DOHH2 (cell line): ENCODE data around the gene CHPF.

Source experiments
- H3F3A ChIP-seq: fragments of 200-600 bp; sonication (generic), shearing (Covaris generic); 2 replicates; pipeline ENCODE4 v1.6.0; 2016; ENCODE audit warnings: antibody characterized with exemption, mild to moderate bottlenecking; ENCODE audit not compliant: control insufficient read depth, insufficient read depth
- H3K27ac ChIP-seq: fragments of 200-600 bp; sonication (generic); 2 replicates; pipeline ENCODE4 v1.5.1; 2014; ENCODE audit warnings: low read depth, mild to moderate bottlenecking, low read length, moderate library complexity
- H3K27me3 ChIP-seq: fragments of 200-600 bp; sonication (generic); 2 replicates; pipeline ENCODE4 v1.6.1; 2014; ENCODE audit warnings: mild to moderate bottlenecking, low read length, mixed read lengths; ENCODE audit not compliant: control insufficient read depth
- H3K36me3 ChIP-seq: fragments of 200-600 bp; sonication (generic); 2 replicates; pipeline ENCODE4 v1.6.1; 2014; ENCODE audit warnings: mild to moderate bottlenecking, low read length, moderate library complexity, mixed read lengths; ENCODE audit not compliant: control insufficient read depth
- H3K4me1 ChIP-seq: fragments of 200-600 bp; sonication (generic); 2 replicates; pipeline ENCODE4 v1.6.1; 2014; ENCODE audit warnings: mild to moderate bottlenecking, low read length, mixed read lengths; ENCODE audit not compliant: control insufficient read depth
- H3K4me2 ChIP-seq: fragments of 200-600 bp; sonication (generic); 2 replicates; pipeline ENCODE4 v1.6.0; 2014; ENCODE audit warnings: mild to moderate bottlenecking, low read length, moderate library complexity
- H3K4me3 ChIP-seq: fragments of 200-600 bp; sonication (generic); 2 replicates; pipeline ENCODE4 v1.5.1; 2014; ENCODE audit warnings: mild to moderate bottlenecking, low read length, mixed read lengths
- H3K79me2 ChIP-seq: fragments of 200-600 bp; sonication (generic); 2 replicates; pipeline ENCODE4 v1.6.1; 2014; ENCODE audit warnings: mild to moderate bottlenecking, low read length, mixed read lengths; ENCODE audit not compliant: control insufficient read depth
- H3K9me2 ChIP-seq: fragments of 200-600 bp; sonication (generic); replicated peaks from 2 replicates; pipeline ENCODE4 v1.6.1; 2014; ENCODE audit warnings: mild to moderate bottlenecking, low read length, mixed read lengths; ENCODE audit not compliant: control insufficient read depth
- H3K9me3 ChIP-seq: fragments of 200-600 bp; sonication (generic); 2 replicates; pipeline ENCODE4 v1.6.1; 2014; ENCODE audit warnings: antibody characterized with exemption, low read length, mixed read lengths; ENCODE audit not compliant: control insufficient read depth, insufficient read depth
- H4K20me1 ChIP-seq: fragments of 200-600 bp; sonication (generic); 2 replicates; pipeline ENCODE4 v1.6.0; 2014; ENCODE audit warnings: low read depth, mild to moderate bottlenecking, antibody characterized with exemption, low read length, moderate library complexity; ENCODE audit not compliant: control insufficient read depth, insufficient read depth
- EZH2phosphoT487 ChIP-seq: fragments of 200-600 bp; sonication (generic); IDR thresholded peaks from 2 replicates; pipeline ENCODE4 v1.6.1; 2017; ENCODE audit warnings: borderline replicate concordance, mild to moderate bottlenecking, antibody characterized with exemption, low read length, moderate library complexity, mixed read lengths
- TF ChIP-seq, protein P1 (sequence below): fragments of 200-600 bp; sonication (generic); IDR thresholded peaks from one replicate; pipeline ENCODE4 v1.5.1; 2014; ENCODE audit warnings: antibody characterized with exemption, mild to moderate bottlenecking, low read depth, low read length; ENCODE audit not compliant: poor library complexity, severe bottlenecking

The CHPF gene

DNA sequence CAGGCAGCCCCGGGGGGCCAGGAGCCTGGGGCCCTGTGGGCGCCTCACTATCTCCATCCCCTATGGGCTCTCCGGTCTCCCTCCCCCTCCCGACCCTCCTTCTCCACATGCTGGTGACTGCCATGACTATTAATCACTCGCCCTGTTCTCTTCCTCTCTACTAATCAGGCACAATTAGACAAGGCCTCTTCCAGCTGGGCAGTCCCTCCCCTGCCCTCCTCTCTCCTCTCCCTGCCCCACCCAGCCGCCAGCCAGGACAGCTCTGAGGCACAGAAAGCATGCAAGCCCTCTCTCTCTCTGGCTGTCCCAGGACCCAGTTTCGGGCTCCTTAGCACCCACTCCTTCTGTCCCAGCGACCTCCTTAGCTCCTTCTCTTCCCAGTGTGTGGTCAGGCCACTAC, 23.5 kb downstream of the CHPF start:
- H3K4me2 ChIP-seq = no peak overlapping the region
- H3K27me3 ChIP-seq = peaks cover 73% of the 10 kb centered on the region
- H3F3A ChIP-seq = no peaks in the 10 kb centered on the region
- no peaks in the 10 kb centered on the region for H3K36me3 ChIP-seq
- H3K27ac ChIP-seq = no peak overlapping the region
- H4K20me1 ChIP-seq = no peaks in the 10 kb centered on the region
- H3K4me1 ChIP-seq = no peaks in the 10 kb centered on the region
- no peak overlapping the region for H3K4me3 ChIP-seq
- TF ChIP-seq EZH2phosphoT487 = no peak
- TF ChIP-seq, protein P1, sequence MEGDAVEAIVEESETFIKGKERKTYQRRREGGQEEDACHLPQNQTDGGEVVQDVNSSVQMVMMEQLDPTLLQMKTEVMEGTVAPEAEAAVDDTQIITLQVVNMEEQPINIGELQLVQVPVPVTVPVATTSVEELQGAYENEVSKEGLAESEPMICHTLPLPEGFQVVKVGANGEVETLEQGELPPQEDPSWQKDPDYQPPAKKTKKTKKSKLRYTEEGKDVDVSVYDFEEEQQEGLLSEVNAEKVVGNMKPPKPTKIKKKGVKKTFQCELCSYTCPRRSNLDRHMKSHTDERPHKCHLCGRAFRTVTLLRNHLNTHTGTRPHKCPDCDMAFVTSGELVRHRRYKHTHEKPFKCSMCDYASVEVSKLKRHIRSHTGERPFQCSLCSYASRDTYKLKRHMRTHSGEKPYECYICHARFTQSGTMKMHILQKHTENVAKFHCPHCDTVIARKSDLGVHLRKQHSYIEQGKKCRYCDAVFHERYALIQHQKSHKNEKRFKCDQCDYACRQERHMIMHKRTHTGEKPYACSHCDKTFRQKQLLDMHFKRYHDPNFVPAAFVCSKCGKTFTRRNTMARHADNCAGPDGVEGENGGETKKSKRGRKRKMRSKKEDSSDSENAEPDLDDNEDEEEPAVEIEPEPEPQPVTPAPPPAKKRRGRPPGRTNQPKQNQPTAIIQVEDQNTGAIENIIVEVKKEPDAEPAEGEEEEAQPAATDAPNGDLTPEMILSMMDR = no peak
- H3K9me2 ChIP-seq = no peaks in the 10 kb centered on the region
- no peaks in the 10 kb centered on the region for H3K79me2 ChIP-seq
- H3K9me3 ChIP-seq = no peaks in the 10 kb centered on the region

DNA sequence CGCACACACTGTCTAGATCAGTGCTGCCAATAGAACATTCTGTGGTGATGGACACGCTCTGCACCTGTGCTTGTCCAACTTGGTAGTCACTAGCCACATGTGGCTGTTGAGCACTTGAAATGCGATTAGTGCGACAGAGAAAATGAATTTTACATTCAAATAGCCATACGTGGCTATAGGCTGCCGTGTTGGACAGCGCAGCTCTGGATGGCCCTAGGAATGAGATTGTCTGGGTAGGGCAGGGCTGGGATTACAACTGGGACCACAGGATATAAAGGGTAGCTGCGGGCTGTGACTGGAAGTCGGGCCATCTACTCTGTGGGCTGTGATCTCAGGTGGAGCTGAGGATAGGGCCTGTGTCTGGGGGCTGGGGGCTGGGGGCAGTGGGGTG, 24.1 kb downstream of the CHPF start:
- Histone ChIP-seq H3K4me1 (no peaks in the 10 kb centered on the region), H4K20me1 (no peaks in the 10 kb centered on the region), H3K4me3 (no peak overlapping the region), H3K27ac (no peak overlapping the region), H3F3A (no peaks in the 10 kb centered on the region), H3K79me2 (no peaks in the 10 kb centered on the region), H3K4me2 (no peak overlapping the region), H3K27me3 (peaks cover 72% of the 10 kb centered on the region), H3K9me3 (no peaks in the 10 kb centered on the region), H3K36me3 (no peaks in the 10 kb centered on the region), H3K9me2 (no peaks in the 10 kb centered on the region)
- TF ChIP-seq EZH2phosphoT487 = no peak
- TF ChIP-seq, protein P1 = no peak

DNA sequence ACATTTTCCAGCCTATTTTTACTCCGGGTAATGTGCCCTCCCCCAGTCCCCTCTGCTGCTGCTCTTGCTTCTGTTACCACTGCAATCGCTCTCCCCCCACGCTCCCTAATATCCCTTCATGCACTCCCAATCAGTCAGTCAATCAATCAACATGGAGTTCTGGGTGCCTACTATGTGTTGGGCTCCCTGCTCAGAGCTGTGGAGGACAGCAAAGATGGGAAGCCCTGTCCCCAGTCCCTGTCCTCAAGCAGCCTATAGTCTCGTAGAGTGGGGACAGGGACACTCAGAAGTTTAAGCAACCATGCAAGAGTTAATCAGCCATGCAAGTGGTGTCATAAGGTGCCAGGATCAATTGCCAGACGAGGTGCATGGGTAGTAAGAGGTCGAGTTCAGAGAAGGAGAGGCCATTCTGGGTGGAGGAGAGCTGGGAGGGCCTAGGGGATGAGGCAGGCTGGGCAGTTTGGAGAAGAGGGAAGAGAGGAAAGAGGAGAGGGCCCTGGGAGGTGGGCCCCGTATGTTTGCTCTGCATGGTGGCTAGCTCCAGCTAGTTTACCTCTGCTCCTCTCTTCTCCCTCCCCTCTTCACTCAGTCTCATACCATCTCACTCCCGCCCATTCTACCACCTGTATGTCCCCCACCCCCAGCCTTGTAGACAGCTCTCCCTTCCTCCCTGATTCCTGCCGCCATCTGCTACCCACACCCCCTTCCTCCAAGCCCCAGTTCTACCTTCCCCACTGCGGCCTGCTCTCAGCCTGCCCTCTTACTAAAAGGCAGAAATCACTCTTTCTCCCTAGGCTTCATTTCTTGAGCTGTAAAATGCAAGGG, 25.4 kb downstream of the CHPF start:
- H4K20me1 ChIP-seq = no peaks in the 10 kb centered on the region; the same call in 1 of the 2 replicates
- H3K36me3 ChIP-seq = no peaks in the 10 kb centered on the region
- H3K27ac ChIP-seq = no peak overlapping the region
- H3K79me2 ChIP-seq = no peaks in the 10 kb centered on the region
- no peaks in the 10 kb centered on the region for H3K9me3 ChIP-seq
- no peak overlapping the region for H3K4me3 ChIP-seq
- TF ChIP-seq, protein P1 = no peak
- TF ChIP-seq EZH2phosphoT487 = no peak
- no peaks in the 10 kb centered on the region for H3F3A ChIP-seq
- no peak overlapping the region for H3K4me2 ChIP-seq
- H3K27me3 ChIP-seq = peaks cover 73% of the 10 kb centered on the region
- H3K9me2 ChIP-seq = no peaks in the 10 kb centered on the region
- H3K4me1 ChIP-seq = no peaks in the 10 kb centered on the region
